Vagina (tissue), 2 donors: ENCODE data around the gene JUP.

Experiments
- POLR2A ChIP-seq, 2 donors: fragments of 450-650 bp; IDR thresholded peaks; one replicate each; pipeline ENCODE4 v1.6.1; 2017; ENCODE audit warnings: antibody characterized with exemption in 2 of 2, mild to moderate bottlenecking in 2 of 2, moderate library complexity in 2 of 2
- TF ChIP-seq, protein P1 (sequence below), 3 experiments: fragments of 450-650 bp in 2 of 3; fragments of 200-600 bp in 1 of 3; sonication (generic) in 1 of 3; IDR thresholded peaks; one replicate each; pipeline ENCODE4 v1.5.1; 2017 to 2019; ENCODE audit warnings: antibody characterized with exemption in 3 of 3, mild to moderate bottlenecking in 2 of 3, moderate library complexity in 2 of 3

GRCh38 chr17:41767324-41768042 is 19.0 kb downstream of the JUP start:
- TF ChIP-seq POLR2A (IDR thresholded peaks at IDR 0.05) = no peak
- TF ChIP-seq, protein P1, sequence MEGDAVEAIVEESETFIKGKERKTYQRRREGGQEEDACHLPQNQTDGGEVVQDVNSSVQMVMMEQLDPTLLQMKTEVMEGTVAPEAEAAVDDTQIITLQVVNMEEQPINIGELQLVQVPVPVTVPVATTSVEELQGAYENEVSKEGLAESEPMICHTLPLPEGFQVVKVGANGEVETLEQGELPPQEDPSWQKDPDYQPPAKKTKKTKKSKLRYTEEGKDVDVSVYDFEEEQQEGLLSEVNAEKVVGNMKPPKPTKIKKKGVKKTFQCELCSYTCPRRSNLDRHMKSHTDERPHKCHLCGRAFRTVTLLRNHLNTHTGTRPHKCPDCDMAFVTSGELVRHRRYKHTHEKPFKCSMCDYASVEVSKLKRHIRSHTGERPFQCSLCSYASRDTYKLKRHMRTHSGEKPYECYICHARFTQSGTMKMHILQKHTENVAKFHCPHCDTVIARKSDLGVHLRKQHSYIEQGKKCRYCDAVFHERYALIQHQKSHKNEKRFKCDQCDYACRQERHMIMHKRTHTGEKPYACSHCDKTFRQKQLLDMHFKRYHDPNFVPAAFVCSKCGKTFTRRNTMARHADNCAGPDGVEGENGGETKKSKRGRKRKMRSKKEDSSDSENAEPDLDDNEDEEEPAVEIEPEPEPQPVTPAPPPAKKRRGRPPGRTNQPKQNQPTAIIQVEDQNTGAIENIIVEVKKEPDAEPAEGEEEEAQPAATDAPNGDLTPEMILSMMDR (IDR thresholded peaks at IDR 0.05) = no peak
